ENCODE measurements around the gene SYNGR1. TPM values are rescaled to one million over a fixed set of nuclear protein-coding genes. Genes with fewer than 3 reads are reported as not detected.
A peak's percentile ranks its signal among the peaks of the same experiment; 100 is the strongest.

Gene SYNGR1
- total RNA-seq, 1 donor from 2014 or later: 42.2 TPM

- Histone ChIP-seq H3K4me3 (peak overlapping the region; percentile 0 to 90), H3K4me1 (peaks cover 58% of the 10 kb centered on the region), H3K9me3 (no peaks in the 10 kb centered on the region), H3K27ac (peak overlapping the region; percentile 98), H3K27me3 (no peaks in the 10 kb centered on the region), H3K36me3 (peaks cover 0 to 65% of the 10 kb centered on the region in 2 donors)
- peak in 1 of 2 donors; percentile 92 for DNase-seq (ENCODE audit: extremely low spot score in 2 of 2)
- intact Hi-C loops (cut with DNase I): loop anchor here (10.0 kb wide), 2 partner anchors 82 to 452 kb away; no protein-coding TSS in a partner anchor
- TF ChIP-seq POLR2A (IDR thresholded peaks at IDR 0.05) (no peak), CTCF (IDR thresholded peaks at IDR 0.05) (peak; percentile 73 to 91 (median 88)), POLR2AphosphoS5 (IDR thresholded peaks at IDR 0.05; ENCODE audit: insufficient read depth in 1 of 2, low read depth in 1 of 2) (peak; percentile 44 to 74)
Observed at GRCh38 chr22:39316440-39317083, 33.2 kb upstream of the SYNGR1 start.

- Histone ChIP-seq H3K27me3 (no peaks in the 10 kb centered on the region), H3K36me3 (peaks cover 0 to 59% of the 10 kb centered on the region in 2 donors), H3K4me3 (peak overlapping the region; percentile 82 to 90), H3K9me3 (no peaks in the 10 kb centered on the region), H3K27ac (peak overlapping the region; percentile 98), H3K4me1 (peaks cover 58% of the 10 kb centered on the region)
- intact Hi-C loops (cut with DNase I): loop anchor here (10.0 kb wide), 2 partner anchors 82 to 452 kb away; no protein-coding TSS in a partner anchor
- DNase-seq (ENCODE audit: extremely low spot score in 2 of 2): peak in 1 of 2 donors; percentile 86
- TF ChIP-seq CTCF (IDR thresholded peaks at IDR 0.05) (no peak), POLR2A (IDR thresholded peaks at IDR 0.05) (no peak), POLR2AphosphoS5 (IDR thresholded peaks at IDR 0.05; ENCODE audit: insufficient read depth in 1 of 2, low read depth in 1 of 2) (no peak)
Observed at GRCh38 chr22:39317084-39317774, 32.6 kb upstream of the SYNGR1 start.

DNA sequence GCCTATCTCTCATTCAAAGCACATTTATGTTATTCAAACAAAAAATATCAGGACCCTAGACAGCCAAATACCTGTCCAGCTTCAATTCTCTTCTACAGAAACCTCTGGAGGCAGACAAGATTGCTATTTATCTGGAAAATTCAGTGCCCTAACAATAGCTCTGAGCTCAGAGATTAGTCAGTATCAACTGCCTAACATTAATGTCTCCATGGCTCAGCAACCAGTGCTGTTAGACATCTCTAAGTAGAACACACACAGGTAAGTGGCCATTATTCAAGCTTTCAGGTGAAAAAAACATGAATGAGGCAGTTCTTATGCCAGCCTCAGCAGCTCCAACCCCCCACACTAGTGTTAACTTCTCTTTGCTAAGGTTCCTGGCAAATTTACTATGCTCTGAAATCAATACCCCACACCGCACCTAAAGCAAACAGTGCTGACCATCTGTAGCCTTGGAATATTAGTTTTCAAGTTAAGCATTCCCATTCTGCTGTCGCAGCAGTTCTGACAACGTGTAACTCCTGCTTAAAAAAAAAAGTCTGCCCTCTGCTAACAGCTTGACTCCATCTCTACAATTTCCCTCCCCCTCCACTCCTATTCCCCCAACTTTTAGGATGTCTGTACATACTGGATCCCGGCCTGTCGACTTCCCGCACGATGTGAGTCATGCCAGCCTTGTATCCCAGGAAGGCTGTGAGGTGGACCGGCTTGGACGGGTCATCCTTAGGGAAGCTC, 31.9 kb upstream of the SYNGR1 start:
- peak in 1 of 2 donors; percentile 82 for DNase-seq (ENCODE audit: extremely low spot score in 2 of 2)
- Histone ChIP-seq H3K27ac (peak overlapping the region; percentile 98), H3K4me1 (peaks cover 58% of the 10 kb centered on the region), H3K9me3 (no peaks in the 10 kb centered on the region), H3K4me3 (peak overlapping the region; percentile 82 to 90), H3K27me3 (no peaks in the 10 kb centered on the region), H3K36me3 (peaks cover 0 to 52% of the 10 kb centered on the region in 2 donors)
- intact Hi-C loops (cut with DNase I): loop anchor here (2.0 to 10.0 kb wide), 3 partner anchors 83 to 453 kb away; no protein-coding TSS in a partner anchor
- no peak for TF ChIP-seq POLR2AphosphoS5 (IDR thresholded peaks at IDR 0.05; ENCODE audit: insufficient read depth in 1 of 2, low read depth in 1 of 2)
- no peak for TF ChIP-seq CTCF (IDR thresholded peaks at IDR 0.05)
- no peak for TF ChIP-seq POLR2A (IDR thresholded peaks at IDR 0.05)

- intact Hi-C loops (cut with DNase I): loop anchor here (2.0 to 10.0 kb wide), 3 partner anchors 84 to 454 kb away; no protein-coding TSS in a partner anchor
- no peaks in the 10 kb centered on the region for H3K27me3 ChIP-seq
- peak overlapping the region; percentile 82 to 90 for H3K4me3 ChIP-seq
- no peaks in the 10 kb centered on the region for H3K9me3 ChIP-seq
- peaks cover 56% of the 10 kb centered on the region for H3K4me1 ChIP-seq
- peak in 1 of 2 donors; percentile 88 for DNase-seq (ENCODE audit: extremely low spot score in 2 of 2)
- TF ChIP-seq POLR2A (IDR thresholded peaks at IDR 0.05) (no peak), POLR2AphosphoS5 (IDR thresholded peaks at IDR 0.05; ENCODE audit: insufficient read depth in 1 of 2, low read depth in 1 of 2) (no peak), CTCF (IDR thresholded peaks at IDR 0.05) (no peak)
- H3K27ac ChIP-seq: peak overlapping the region; percentile 98
- H3K36me3 ChIP-seq: peaks cover 0 to 44% of the 10 kb centered on the region in 2 donors
Observed at GRCh38 chr22:39318507-39319283, 31.1 kb upstream of the SYNGR1 start.
